Measurements from ENCODE around the gene FIGLA. TPM values are rescaled to one million over a fixed set of nuclear protein-coding genes. Genes with fewer than 3 reads are reported as not detected.

FIGLA gene
- total RNA-seq, 1 experiment from 2014 or later = not detected

Other genes with a start within 250 kb of the FIGLA start
- gene TGFA, start 236.8 kb downstream of the FIGLA start, total RNA-seq (2021; ENCODE audit: unreplicated experiment) = 50.1 TPM
- 0.15 TPM for gene ADD2, start 22.4 kb downstream of the FIGLA start, total RNA-seq (2021; ENCODE audit: unreplicated experiment)
- not detected for gene CLEC4F, start 30.0 kb upstream of the FIGLA start, total RNA-seq (2021; ENCODE audit: unreplicated experiment)
- not detected for gene CD207, start 45.2 kb upstream of the FIGLA start, total RNA-seq (2021; ENCODE audit: unreplicated experiment)
- 0.61 TPM for gene VAX2, start 109.9 kb upstream of the FIGLA start, total RNA-seq (2021; ENCODE audit: unreplicated experiment)
- 0.74 TPM for gene ATP6V1B1, start 145.3 kb upstream of the FIGLA start, total RNA-seq (2021; ENCODE audit: unreplicated experiment)
- gene ANKRD53, start 188.0 kb upstream of the FIGLA start, total RNA-seq (2021; ENCODE audit: unreplicated experiment) = not detected
- gene TEX261, start 204.2 kb upstream of the FIGLA start, total RNA-seq (2021; ENCODE audit: unreplicated experiment) = 37.9 TPM